ENCODE measurements around the gene EIF2B2. TPM values are rescaled to one million over a fixed set of nuclear protein-coding genes. Genes with fewer than 3 reads are reported as not detected.

The EIF2B2 gene
- total RNA-seq, 1 donor from 2014 or later = 37.7 TPM

DNA sequence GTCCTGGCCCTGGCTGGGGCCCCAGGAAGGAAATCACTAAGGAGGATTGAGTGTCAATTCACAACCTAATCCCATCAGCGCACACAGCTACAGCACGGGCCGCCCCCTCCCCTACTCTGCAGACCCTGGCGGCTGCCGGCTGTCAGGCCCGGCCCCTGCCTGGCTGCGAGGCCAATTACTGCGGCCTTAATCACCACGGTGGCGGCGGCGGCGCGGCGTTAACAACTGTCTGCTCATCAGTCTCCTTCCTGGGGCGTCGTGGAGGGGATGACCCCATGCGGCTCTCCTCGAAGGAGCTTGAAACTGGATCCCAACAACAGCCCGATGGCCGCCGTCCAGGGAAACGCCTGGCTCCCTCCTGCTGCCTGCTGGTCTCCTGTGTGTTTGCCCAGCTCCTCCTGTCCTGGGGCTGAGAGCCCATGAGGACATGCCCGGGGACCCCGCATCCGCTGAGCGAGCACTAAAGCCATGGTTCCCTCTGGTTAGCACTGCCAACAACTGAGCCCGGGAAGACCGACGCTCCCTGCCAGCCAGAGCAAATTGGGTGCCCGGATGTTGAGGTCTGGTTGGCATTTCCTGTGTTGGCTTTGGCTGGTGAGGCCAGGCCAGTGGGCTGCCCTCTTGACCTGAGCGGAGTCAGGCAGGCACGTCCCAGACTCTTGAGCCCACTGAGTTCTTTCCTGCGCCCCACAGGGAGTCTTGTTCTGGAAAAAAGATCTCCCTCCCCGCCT lies 21.8 kb upstream of the EIF2B2 start:
- TF ChIP-seq EZH2 (IDR thresholded peaks at IDR 0.05; ENCODE audit: insufficient read depth, low read length) = no peak
- Histone ChIP-seq H3K79me2 (ENCODE audit: insufficient read depth, low read length) (no peaks in the 10 kb centered on the region), H4K20me1 (ENCODE audit: insufficient read depth, low read length) (no peaks in the 10 kb centered on the region), H3K4me2 (ENCODE audit: low read length) (peak overlapping the region; percentile 51), H3K9me3 (ENCODE audit: insufficient read depth, low read depth, low read length) (no peaks in the 10 kb centered on the region), H3K27ac (ENCODE audit: low read depth, low read length) (peak overlapping the region; percentile 14), H3K4me1 (ENCODE audit: insufficient read depth, low read length) (peaks cover 22% of the 10 kb centered on the region), H3K36me3 (ENCODE audit: insufficient read depth, low read length) (no peaks in the 10 kb centered on the region), H3K9ac (ENCODE audit: low read length) (peak overlapping the region; percentile 4), H3K27me3 (ENCODE audit: insufficient read depth, low read length) (no peaks in the 10 kb centered on the region), H3K4me3 (ENCODE audit: insufficient read depth, low read depth, low read length) (no peak overlapping the region), H2AFZ (ENCODE audit: low read depth, low read length) (peak overlapping the region; percentile 73)
- Mint-ChIP-seq H3K4me3 (ENCODE audit: unreplicated experiment) (no peak overlapping the region), H3K27ac (ENCODE audit: unreplicated experiment) (no peak overlapping the region), H3K9me3 (ENCODE audit: unreplicated experiment) (no peaks in the 10 kb centered on the region), H3K4me1 (ENCODE audit: low read depth, unreplicated experiment) (peaks cover 9% of the 10 kb centered on the region), H3K36me3 (ENCODE audit: low read depth, unreplicated experiment) (no peaks in the 10 kb centered on the region), H3K27me3 (ENCODE audit: low read depth, unreplicated experiment) (peaks cover 4% of the 10 kb centered on the region)
- no peak for FAIRE-seq
- peak; percentile 55 for DNase-seq (ENCODE audit: low read depth)

DNA sequence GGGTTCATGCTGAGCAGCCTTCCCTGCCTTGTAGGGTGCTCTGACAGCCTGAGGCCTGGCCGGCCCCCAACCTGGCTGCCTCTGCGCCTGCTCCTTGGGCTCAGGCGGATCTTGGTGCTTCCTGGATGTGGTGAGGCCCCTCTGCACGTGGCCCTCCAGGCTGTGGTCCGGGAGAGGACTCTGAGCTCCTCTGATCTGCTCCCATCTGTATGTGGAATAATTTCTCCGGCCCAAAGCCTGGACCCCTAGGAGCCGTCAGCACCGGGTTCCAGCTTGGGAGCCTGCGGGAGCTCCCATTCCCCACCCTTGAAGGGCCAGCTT lies 21.3 kb upstream of the EIF2B2 start:
- peak overlapping the region; percentile 51 for H3K4me2 ChIP-seq (ENCODE audit: low read length)
- no peak overlapping the region for H3K27ac Mint-ChIP-seq (ENCODE audit: unreplicated experiment)
- H3K9me3 ChIP-seq (ENCODE audit: insufficient read depth, low read depth, low read length) = no peaks in the 10 kb centered on the region
- H2AFZ ChIP-seq (ENCODE audit: low read depth, low read length) = peak overlapping the region; percentile 73
- no peaks in the 10 kb centered on the region for H3K36me3 Mint-ChIP-seq (ENCODE audit: low read depth, unreplicated experiment)
- H3K4me1 ChIP-seq (ENCODE audit: insufficient read depth, low read length) = peaks cover 22% of the 10 kb centered on the region
- no peaks in the 10 kb centered on the region for H3K9me3 Mint-ChIP-seq (ENCODE audit: unreplicated experiment)
- peaks cover 9% of the 10 kb centered on the region for H3K4me1 Mint-ChIP-seq (ENCODE audit: low read depth, unreplicated experiment)
- no peaks in the 10 kb centered on the region for H3K79me2 ChIP-seq (ENCODE audit: insufficient read depth, low read length)
- H3K4me3 ChIP-seq (ENCODE audit: insufficient read depth, low read depth, low read length) = no peak overlapping the region
- DNase-seq (ENCODE audit: low read depth) (no peak), FAIRE-seq (no peak)
- peak overlapping the region; percentile 14 for H3K27ac ChIP-seq (ENCODE audit: low read depth, low read length)
- H4K20me1 ChIP-seq (ENCODE audit: insufficient read depth, low read length) = no peaks in the 10 kb centered on the region
- no peak for TF ChIP-seq EZH2 (IDR thresholded peaks at IDR 0.05; ENCODE audit: insufficient read depth, low read length)
- TF ChIP-seq, protein P1, sequence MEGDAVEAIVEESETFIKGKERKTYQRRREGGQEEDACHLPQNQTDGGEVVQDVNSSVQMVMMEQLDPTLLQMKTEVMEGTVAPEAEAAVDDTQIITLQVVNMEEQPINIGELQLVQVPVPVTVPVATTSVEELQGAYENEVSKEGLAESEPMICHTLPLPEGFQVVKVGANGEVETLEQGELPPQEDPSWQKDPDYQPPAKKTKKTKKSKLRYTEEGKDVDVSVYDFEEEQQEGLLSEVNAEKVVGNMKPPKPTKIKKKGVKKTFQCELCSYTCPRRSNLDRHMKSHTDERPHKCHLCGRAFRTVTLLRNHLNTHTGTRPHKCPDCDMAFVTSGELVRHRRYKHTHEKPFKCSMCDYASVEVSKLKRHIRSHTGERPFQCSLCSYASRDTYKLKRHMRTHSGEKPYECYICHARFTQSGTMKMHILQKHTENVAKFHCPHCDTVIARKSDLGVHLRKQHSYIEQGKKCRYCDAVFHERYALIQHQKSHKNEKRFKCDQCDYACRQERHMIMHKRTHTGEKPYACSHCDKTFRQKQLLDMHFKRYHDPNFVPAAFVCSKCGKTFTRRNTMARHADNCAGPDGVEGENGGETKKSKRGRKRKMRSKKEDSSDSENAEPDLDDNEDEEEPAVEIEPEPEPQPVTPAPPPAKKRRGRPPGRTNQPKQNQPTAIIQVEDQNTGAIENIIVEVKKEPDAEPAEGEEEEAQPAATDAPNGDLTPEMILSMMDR (IDR thresholded peaks at IDR 0.05; ENCODE audit: insufficient read depth, low read depth, low read length) = no peak
- no peaks in the 10 kb centered on the region for H3K36me3 ChIP-seq (ENCODE audit: insufficient read depth, low read length)
- no peak overlapping the region for H3K9ac ChIP-seq (ENCODE audit: low read length)
- H3K27me3 ChIP-seq (ENCODE audit: insufficient read depth, low read length) = no peaks in the 10 kb centered on the region
- no peak overlapping the region for H3K4me3 Mint-ChIP-seq (ENCODE audit: unreplicated experiment)
- peaks cover 4% of the 10 kb centered on the region for H3K27me3 Mint-ChIP-seq (ENCODE audit: low read depth, unreplicated experiment)

DNA sequence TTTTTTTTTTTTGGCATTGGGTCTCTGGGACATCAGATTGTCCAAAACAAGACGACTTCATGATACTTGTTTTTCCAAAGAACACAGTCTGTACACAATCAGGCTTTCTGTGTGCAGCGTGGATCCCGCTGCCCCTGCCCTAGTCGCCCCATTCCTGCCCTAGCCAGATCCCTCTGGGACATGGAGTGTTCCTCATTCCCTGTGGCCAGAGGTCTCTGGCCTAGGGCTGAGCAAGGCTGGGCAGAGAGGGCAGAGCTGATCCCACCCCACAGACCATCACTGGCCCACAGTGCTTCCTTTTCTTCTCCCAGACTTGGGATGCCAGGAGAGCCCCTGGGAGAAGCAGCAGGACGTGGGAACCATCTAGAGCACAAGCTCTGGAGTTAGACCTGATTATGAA lies 20.9 kb upstream of the EIF2B2 start:
- Histone ChIP-seq H3K4me1 (ENCODE audit: insufficient read depth, low read length) (peaks cover 22% of the 10 kb centered on the region), H3K79me2 (ENCODE audit: insufficient read depth, low read length) (no peaks in the 10 kb centered on the region), H3K36me3 (ENCODE audit: insufficient read depth, low read length) (no peaks in the 10 kb centered on the region), H3K27me3 (ENCODE audit: insufficient read depth, low read length) (no peaks in the 10 kb centered on the region), H4K20me1 (ENCODE audit: insufficient read depth, low read length) (no peaks in the 10 kb centered on the region), H2AFZ (ENCODE audit: low read depth, low read length) (no peak overlapping the region), H3K9me3 (ENCODE audit: insufficient read depth, low read depth, low read length) (no peaks in the 10 kb centered on the region), H3K4me2 (ENCODE audit: low read length) (peak overlapping the region; percentile 51), H3K27ac (ENCODE audit: low read depth, low read length) (no peak overlapping the region), H3K4me3 (ENCODE audit: insufficient read depth, low read depth, low read length) (no peak overlapping the region), H3K9ac (ENCODE audit: low read length) (no peak overlapping the region)
- Mint-ChIP-seq H3K27ac (ENCODE audit: unreplicated experiment) (no peak overlapping the region), H3K36me3 (ENCODE audit: low read depth, unreplicated experiment) (no peaks in the 10 kb centered on the region), H3K4me1 (ENCODE audit: low read depth, unreplicated experiment) (peaks cover 9% of the 10 kb centered on the region), H3K9me3 (ENCODE audit: unreplicated experiment) (no peaks in the 10 kb centered on the region), H3K4me3 (ENCODE audit: unreplicated experiment) (no peak overlapping the region), H3K27me3 (ENCODE audit: low read depth, unreplicated experiment) (peaks cover 4% of the 10 kb centered on the region)
- no peak for DNase-seq (ENCODE audit: low read depth)
- FAIRE-seq = no peak
- no peak for TF ChIP-seq EZH2 (IDR thresholded peaks at IDR 0.05; ENCODE audit: insufficient read depth, low read length)
- TF ChIP-seq, protein P1 (IDR thresholded peaks at IDR 0.05; ENCODE audit: insufficient read depth, low read depth, low read length) = no peak

All from astrocyte (in vitro differentiated cells and primary cell).